CD1c-positive myeloid dendritic cell (primary cell): ENCODE data around the gene EVA1C.
"Not testable (repeated sequence)": the region's sequence is repeated elsewhere in the genome, so short reads cannot be mapped to it uniquely, and the experiment has no call there.

Experiments
- DNase-seq: peaks from one replicate; pipeline ENCODE4 v3.0.0-alpha.2; 2016; ENCODE audit errors: extremely low spot score

Gene EVA1C

DNA sequence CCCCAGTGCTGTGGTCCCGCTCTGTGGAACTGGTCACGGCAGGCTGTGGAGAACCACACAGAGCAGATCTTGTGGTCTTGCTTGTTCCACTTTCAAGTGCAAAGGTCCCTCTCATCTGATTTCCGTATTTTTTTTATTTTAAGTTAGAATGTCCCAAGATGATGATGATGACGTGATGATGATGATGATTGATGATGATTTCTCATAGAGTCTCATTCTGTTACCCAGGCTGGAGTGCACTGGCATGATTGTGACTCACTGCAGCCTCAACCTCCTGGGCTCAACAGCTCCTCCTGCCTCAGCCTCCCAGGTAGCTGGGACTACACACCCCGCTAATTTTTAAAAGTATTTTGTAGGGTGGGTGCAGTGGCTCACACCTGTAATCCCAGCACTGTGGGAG, 12.2 kb downstream of the EVA1C start:
- no peak for DNase-seq

- DNase-seq = no peak
These were observed 13.1 kb downstream of the EVA1C start for GRCh38 chr21:32425628-32426027.

GRCh38 chr21:32426066-32426465, 13.6 kb downstream of the EVA1C start:
- DNase-seq = no peak

DNA sequence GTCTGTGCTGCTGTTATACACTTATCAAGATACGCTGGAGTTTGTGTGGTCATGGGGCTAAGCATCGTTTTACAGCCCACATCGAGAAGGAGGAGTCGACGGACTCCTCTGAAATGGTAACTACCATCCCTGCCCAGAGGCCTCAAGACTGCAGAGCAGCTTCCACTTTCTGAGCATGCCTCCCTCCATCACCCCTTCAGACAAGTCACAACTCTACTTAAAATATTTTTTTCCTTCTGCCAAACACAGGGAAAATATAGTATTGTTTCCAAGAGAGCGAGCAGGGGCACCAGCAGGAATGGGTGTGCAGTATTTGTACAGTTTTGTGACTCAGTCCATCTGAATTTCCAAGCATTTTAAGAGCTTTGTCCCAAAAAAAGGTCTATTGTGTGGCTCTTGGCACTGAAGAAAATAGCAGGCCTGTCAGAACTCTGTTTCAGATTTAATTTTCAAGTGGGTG, 14.1 kb downstream of the EVA1C start:
- DNase-seq = no peak

DNA sequence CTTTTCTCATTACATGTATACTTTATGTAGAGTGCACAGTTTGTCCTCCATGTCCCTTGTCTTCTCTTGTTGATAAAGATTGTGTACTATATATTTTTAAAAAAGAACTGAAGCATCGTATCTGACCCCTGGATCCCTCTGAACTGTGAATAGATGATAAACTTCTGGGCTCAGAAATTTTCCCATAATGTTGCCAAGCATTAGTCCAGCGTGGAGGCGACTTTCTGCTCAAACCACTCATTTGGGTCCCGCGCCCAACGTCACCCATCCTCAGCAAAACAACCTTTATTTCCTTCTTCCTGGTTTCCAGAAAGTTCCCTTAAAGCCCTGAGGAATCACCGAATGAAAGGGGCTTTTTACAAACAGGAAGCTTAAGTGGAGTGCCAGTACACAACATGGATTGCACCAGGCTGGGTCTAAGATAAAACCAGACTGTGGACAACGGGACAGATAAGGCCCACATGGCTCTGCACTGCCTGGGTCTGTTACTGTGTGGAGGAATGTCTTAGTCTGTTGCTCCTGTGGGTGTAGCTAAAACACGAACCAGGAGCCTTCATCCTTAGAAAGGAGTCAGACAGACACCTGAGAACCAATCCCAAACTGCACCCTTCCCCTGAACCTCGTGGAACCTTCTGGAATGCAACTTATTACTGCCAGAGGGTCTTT, 15.6 kb downstream of the EVA1C start:
- DNase-seq = no peak

- DNase-seq = not testable (repeated sequence)
These were observed 20.6 kb downstream of the EVA1C start for GRCh38 chr21:32432982-32433660.

- no peak for DNase-seq
These were observed 25.2 kb downstream of the EVA1C start for GRCh38 chr21:32437729-32438128.

DNA sequence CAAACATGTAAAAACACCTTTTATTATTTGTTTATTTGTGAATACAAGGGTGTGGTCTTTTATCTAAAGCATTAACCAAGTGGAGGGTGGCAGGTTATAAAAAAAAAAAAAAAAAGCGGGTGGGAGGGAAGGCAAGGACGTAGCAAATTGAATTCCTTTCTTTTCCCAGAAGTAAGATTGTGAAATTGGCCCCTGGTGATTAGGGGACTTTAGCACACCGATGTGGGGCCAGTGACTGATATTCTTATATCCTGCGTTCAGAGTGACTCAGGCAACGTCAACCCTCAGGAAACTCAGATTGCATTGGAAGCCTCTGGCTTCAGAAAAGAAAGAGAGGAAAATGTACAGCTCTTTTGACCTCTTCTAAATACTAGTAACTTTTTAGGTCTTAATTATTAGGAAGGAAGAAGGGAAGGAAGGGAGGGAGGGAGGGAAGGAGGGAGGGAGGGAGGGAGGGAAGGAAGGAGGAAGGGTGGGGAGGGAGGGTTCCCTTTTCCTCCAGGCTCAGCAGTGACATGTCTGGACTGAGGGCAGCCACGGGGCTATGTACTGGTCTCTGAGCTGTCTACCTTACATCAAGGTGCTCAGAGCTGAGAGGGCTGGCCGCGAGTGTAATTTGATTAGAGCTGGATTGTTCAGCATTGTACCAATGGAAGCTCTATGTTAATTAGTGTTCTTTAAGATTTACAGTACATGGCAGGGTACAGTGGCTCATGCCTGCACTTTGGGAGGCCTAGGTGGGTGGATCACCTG, 30.2 kb downstream of the EVA1C start:
- no peak for DNase-seq

- DNase-seq = no peak
These were observed 32.6 kb downstream of the EVA1C start for GRCh38 chr21:32445101-32445500.

GRCh38 chr21:32446440-32446839, 33.9 kb downstream of the EVA1C start:
- DNase-seq = not testable (repeated sequence)

DNA sequence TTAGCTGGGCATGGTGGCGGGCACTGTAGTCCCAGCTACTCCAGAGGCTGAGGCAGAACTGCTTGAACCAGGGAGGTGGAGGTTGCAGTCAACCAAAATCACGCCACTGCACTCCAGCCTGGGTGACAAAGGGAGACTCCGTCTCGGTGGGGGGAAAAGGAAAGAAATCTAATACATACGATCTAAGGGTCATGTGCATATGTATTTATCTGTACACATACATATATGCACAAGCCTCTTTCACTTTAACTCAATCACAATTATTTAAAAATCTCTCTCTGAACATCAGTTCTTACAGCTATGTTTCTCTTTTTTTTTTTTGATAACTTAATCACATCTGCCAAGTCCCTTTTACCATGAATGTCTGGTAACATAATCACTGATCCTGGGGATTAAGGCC, 34.7 kb downstream of the EVA1C start:
- DNase-seq = no peak

DNA sequence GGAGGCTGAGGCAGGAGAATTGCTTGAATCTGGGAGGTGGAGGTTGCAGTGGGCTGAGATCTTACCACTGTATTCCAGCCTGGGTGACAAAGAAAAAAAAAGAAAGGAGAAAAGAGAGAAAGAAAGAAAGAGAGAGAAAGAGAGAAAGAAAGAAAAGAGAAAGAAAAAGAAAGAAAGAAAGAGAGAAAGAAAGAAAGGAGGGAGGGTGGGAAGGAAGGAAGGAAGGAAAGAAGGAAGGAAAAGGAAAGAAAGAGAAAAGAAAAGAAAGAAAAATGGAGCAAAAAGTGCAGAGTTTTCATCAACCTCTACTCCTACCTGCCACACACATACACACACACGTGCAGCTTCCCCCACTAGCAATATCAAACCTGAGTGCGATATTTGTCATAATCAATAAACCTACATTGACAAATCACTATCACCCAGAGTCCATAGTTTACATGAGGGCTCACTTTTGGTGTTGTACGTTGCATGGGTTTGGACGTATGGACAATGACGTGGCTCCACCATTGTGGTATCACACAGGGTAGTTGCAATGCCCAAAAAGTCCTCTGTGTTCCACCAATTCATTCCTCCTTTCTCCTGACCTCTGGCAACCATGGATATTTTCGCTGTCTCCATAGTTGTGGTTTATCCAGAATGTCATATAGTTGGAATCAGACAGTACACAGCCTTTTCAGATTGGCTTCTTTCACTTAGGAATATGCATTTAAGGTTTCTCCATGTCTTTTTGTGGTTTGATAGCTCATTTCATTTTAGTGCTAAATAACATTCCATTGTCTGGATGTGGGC, 36.5 kb downstream of the EVA1C start:
- no peak for DNase-seq

DNA sequence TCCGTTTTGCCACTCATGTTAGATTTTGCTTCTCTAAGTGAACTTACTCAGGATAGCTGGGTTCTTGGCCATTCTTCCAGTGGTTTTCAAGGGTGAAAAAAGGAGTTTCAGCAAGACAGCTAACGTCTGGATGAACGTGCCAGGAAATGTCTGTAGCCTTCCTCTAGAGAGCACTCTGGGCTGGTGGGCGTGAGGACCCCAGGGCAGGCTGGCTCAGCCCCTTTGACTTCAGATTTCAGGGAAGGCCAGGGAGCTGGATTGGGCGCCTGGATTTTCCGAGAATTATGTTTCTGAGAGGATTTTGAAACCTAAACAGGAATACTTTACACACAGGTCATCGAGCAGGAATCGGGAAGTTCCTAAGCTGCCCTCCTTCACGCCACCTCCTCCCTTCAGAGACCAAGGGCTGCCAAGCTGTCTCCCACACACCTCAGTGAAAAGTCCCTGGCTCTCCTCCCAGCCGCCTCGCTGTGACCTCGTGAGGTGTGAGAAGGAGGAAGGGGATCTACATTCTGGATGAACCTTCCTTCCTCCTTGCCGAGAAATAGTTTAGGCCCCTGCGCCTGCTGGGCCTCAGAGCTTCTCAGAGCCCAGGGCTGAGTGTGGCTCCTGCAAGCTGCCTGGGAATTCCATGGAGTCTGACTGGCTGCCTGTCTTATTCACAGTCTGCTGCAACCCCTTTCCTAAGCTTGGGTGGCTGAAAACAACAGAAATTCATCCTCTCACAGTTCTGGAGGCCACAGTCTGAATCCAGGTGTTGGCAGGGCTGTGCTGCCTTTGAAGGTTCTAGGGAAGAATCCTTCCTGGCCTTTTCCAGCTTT, 38.6 kb downstream of the EVA1C start:
- not testable (repeated sequence) for DNase-seq

DNA sequence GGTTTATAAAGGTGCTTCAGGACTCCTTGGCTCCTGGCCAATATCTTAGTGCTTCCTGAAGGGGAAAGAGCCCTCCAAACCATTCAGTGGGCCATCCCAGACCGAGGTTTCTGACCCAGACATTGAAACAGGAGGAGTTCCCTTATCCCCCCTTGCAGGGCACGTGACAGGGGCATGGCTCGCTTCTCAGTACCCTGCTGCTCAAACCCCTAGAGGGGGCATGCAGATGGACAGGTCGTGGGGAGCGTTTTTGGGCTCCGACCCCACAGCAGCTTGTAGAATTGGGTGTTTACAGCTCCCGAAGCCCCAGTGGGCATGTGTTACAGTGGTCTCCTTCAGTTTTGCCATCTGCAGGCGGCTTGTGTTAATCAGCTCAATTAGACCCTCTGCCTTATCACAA, 39.7 kb downstream of the EVA1C start:
- DNase-seq = not testable (repeated sequence)

DNA sequence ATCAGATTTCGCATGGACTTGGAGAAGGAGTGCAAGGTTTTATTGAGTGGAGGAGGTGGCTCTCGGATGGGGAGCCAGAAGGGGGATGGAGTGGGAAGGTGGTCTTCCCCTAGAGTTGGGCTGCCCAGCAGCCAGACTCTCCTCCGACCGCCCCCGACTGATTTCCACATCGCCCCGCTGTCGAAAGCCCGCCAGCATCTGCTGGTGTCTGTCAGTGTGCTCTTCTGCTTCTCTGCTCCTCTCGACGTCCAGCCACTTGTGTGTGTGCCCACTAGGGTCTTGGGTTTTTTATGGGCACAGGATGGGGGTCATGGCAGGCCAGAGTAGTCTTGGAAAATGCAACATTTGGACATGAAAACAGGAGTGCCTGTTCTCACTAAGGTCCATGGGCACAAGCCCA, 40.1 kb downstream of the EVA1C start:
- no peak for DNase-seq

GRCh38 chr21:32455548-32455947, 43.0 kb downstream of the EVA1C start:
- DNase-seq = no peak

- DNase-seq = no peak
These were observed 44.0 kb downstream of the EVA1C start for GRCh38 chr21:32456497-32456918.

DNA sequence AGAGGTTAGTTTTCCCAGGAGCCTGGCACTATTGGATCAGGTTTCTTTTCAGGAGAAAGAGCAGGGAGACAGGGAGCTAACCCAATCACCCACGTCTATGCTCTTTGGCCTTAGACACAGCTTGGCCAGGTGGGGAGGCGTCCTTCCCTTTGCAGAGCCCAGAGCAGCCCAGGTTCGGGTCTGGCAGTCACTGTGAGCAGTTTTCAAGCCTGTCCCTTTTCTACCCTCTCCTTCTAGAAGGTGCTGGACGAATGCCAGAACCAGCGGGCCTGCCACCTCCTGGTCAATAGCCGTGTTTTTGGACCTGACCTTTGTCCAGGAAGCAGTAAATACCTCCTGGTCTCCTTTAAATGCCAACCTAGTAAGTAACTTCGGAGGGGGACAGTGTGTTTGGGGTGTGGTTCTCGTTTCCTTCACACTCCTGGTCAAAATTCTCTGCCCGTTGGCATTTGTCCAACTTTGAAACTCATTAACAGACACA, 44.9 kb downstream of the EVA1C start:
- DNase-seq = no peak

GRCh38 chr21:32457962-32458361, 45.5 kb downstream of the EVA1C start:
- DNase-seq = no peak

DNA sequence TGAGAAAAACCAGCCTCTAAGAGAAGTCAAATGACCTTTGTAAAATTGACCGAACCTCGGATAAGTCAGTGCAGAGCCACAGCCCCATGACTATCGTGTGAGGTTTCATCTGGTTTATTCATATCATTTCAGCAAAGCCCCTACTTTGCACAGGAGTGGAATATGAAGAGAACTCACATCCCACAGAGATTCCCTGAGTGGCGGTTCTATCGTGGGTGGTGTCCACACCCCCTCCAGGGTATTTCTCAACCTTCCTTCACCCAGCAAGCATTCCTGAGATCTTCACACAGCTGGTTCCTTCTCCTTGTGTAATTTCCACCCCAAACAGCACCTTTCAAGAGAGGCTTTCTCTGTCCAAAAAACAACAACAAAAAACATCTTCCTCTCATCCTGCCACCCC, 47.5 kb downstream of the EVA1C start:
- DNase-seq = no peak

DNA sequence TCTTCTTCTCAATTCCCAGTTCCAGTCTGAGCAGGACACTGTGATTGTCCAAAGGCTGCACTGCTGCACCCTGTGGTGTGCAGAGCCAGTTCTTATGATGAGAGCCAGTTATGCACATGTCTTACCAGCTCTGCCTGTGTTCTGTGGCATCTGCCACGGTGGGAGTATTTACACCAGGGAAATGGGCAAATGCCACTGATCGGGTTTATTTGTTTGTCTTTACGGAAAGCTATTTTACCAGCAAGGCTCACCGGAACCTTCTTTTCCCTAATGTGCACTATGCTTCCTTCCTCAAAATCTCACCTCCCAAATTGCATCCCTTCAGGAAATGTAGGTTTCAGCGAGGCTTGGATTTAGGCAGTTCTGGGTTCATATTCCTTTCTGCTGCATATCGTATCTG, 49.0 kb downstream of the EVA1C start:
- no peak for DNase-seq
